Common myeloid progenitor, CD34-positive (primary cell): ENCODE measurements around the gene COX7B2.

Experiments
- CTCF ChIA-PET: fragments of 350-600 bp; sonication (Branson Sonifier 250); formaldehyde crosslinking; loops from one replicate; lab custom pipeline; 2021; ENCODE audit warnings: antibody characterized with exemption; lab: Charles Lee
- POLR2A ChIA-PET: fragments of 350-600 bp; sonication (Branson Sonifier 250); formaldehyde crosslinking; loops from one replicate; lab custom pipeline; 2021; ENCODE audit warnings: antibody characterized with exemption; lab: Charles Lee
- DNase-seq, 3 donors: peaks; one replicate each; pipeline versions ENCODE4 v3.0.0 to v3.0.0-alpha.2; 2013
- H3K27ac ChIP-seq, 2 experiments: 1 replicate in 1 of 2; 2 replicates in 1 of 2; pipeline ENCODE4 v1.7.0; 2013; ENCODE audit warnings: inconsistent platforms in 2 of 2, low read length in 2 of 2, mild to moderate bottlenecking in 2 of 2, low read depth in 1 of 2, moderate library complexity in 1 of 2; ENCODE audit not compliant: severe bottlenecking in 2 of 2, insufficient read depth in 1 of 2, poor library complexity in 1 of 2
- H3K27me3 ChIP-seq, 5 experiments: replicated peaks in 2 of 5; 1 replicate in 3 of 5; 2 replicates in 2 of 5; pipeline versions ENCODE4 v1.6.1 to v1.7.0; 2013; ENCODE audit warnings: low read length in 4 of 5, mild to moderate bottlenecking in 2 of 5, moderate library complexity in 2 of 5, inconsistent platforms in 1 of 5; ENCODE audit not compliant: insufficient read depth in 5 of 5, control insufficient read depth in 4 of 5
- H3K36me3 ChIP-seq, 4 experiments: 1 replicate in 2 of 4; 2 replicates in 2 of 4; pipeline versions ENCODE4 v1.6.1 to v1.7.0; 2013; ENCODE audit warnings: low read length in 3 of 4, control low read depth in 1 of 4, mild to moderate bottlenecking in 1 of 4; ENCODE audit not compliant: control insufficient read depth in 4 of 4, insufficient read depth in 4 of 4
- H3K4me1 ChIP-seq, 4 experiments: 1 replicate in 3 of 4; 2 replicates in 1 of 4; pipeline versions ENCODE4 v1.6.1 to v1.7.1; 2013; ENCODE audit warnings: low read length in 3 of 4, mild to moderate bottlenecking in 3 of 4, control low read depth in 1 of 4, inconsistent platforms in 1 of 4, moderate library complexity in 1 of 4; ENCODE audit not compliant: control insufficient read depth in 4 of 4, insufficient read depth in 4 of 4; ENCODE audit errors: control extremely low read depth in 1 of 4
- H3K4me3 ChIP-seq, 7 experiments: 1 replicate in 4 of 7; 2 replicates in 3 of 7; pipeline versions ENCODE4 v1.5.1 to v1.7.0; 2013; ENCODE audit warnings: mild to moderate bottlenecking in 7 of 7, low read length in 6 of 7, moderate library complexity in 6 of 7, inconsistent platforms in 2 of 7, low read depth in 2 of 7, control low read depth in 1 of 7; ENCODE audit not compliant: insufficient read depth in 4 of 7, control insufficient read depth in 1 of 7; ENCODE audit errors: extremely low read depth in 1 of 7
- H3K9me3 ChIP-seq, 5 experiments: 1 replicate in 4 of 5; 2 replicates in 1 of 5; pipeline versions ENCODE4 v1.6.1 to v1.7.1; 2013; ENCODE audit warnings: low read length in 4 of 5, mild to moderate bottlenecking in 2 of 5, inconsistent platforms in 1 of 5, low read depth in 1 of 5, moderate library complexity in 1 of 5; ENCODE audit not compliant: control insufficient read depth in 4 of 5, insufficient read depth in 2 of 5; ENCODE audit errors: control extremely low read depth in 1 of 5
- WGBS: methylation state at CpG from one replicate; pipeline ENCODE4 v1.1.5; 2013; ENCODE audit not compliant: insufficient coverage; 5-methylcytosine and 5-hydroxymethylcytosine counted together

Gene COX7B2

DNA sequence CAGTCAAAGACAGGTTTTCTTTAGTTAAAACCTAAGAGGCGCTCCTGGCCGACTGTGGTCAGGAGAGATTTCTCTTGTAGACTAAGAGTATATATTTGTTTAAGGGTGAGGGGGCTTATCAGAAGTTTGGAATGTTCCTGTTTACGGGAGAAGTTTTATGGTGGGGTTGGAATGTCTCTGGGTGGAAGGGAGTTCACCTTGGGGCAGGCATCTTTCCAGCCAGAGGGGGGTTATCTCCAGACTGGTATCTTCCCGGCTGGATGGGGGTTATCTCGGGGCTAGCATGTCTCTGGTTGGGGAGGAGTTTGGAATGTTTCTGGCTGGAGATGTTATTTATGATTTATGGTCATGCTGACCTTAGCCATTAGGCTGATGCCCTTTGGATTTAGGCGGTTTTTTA lies 116.0 kb downstream of the COX7B2 start:
- H3K27me3 ChIP-seq, result no peaks in the 10 kb centered on the region
- ChIA-PET CTCF (no interaction called here), POLR2A (no interaction called here)
- H3K27ac ChIP-seq, result no peak overlapping the region
- peaks cover 0 to 3% (median 0%) of the 10 kb centered on the region in 5 experiments for H3K9me3 ChIP-seq
- DNase-seq, result no peak
- H3K4me3 ChIP-seq, result no peak overlapping the region
- no peaks in the 10 kb centered on the region for H3K36me3 ChIP-seq
- 86% methylated on average over 3 of the region's 6 CpGs for WGBS
- no peaks in the 10 kb centered on the region for H3K4me1 ChIP-seq

DNA sequence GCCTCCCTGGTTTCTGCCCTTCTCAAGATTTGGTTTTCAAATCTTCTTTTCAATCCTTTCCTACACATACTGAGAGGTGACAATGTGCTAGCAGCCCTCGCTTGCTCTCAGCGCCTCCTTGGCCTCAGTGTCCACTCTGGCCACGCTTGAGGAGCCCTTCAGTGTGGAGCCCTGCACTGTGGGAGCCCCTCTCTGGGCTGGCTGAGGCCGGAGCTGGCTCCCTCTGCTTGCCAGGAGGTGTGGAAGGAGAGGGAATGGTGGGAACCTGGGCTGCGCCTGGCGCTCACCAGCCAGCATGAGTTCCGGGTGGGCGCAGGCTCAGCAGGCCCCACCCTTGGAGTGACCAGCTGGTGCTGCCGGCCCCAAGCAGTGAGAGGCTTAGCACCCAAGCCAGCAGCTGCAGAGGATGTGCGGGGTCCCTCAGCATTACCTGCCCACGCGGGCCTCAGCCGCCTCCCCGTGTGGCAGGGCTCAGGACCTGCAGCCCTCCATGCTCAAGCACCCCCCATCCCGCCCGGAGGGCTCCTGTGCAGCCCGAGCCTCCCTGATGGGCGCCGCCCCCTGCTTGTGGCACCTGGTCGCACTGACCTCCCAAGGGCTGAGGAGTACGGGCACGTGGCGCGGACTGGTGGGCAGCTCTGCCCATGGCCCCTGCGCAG lies 127.5 kb downstream of the COX7B2 start:
- no peaks in the 10 kb centered on the region for H3K4me1 ChIP-seq
- H3K27me3 ChIP-seq, result no peaks in the 10 kb centered on the region
- DNase-seq, result no peak
- H3K27ac ChIP-seq, result no peak overlapping the region
- WGBS, result 98% methylated on average over 16 of the region's 25 CpGs
- H3K4me3 ChIP-seq, result no peak overlapping the region
- no peaks in the 10 kb centered on the region for H3K36me3 ChIP-seq
- peaks cover 0 to 3% (median 0%) of the 10 kb centered on the region in 5 experiments for H3K9me3 ChIP-seq
- ChIA-PET CTCF (no interaction called here), POLR2A (no interaction called here)

DNA sequence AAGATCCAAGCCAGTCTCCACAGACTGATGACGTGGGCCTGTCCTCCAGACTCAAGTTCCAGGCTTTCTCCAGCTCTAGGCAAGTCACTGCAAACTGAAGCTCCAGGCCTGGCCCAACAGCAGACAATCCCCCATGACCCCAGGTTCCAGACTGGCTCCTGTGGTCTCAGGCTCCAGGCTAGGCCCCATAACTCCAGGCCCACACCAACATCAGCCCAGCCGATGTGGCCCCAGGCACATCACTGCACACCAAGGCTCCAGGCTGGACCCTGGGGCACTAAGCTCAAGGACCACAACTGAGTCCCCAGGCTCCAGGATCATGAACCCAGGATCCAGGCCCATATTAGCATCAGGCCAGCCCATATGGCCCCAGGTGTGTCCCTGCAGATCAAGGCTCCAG lies 143.6 kb downstream of the COX7B2 start:
- ChIA-PET POLR2A (interaction anchor here (0.6 kb wide), 1 partner anchor 975 kb away, joined by 5 read pairs; no protein-coding TSS in a partner anchor), CTCF (no interaction called here)
- Histone ChIP-seq H3K27ac (no peak overlapping the region), H3K4me1 (no peaks in the 10 kb centered on the region), H3K36me3 (no peaks in the 10 kb centered on the region), H3K27me3 (no peaks in the 10 kb centered on the region), H3K4me3 (no peak overlapping the region), H3K9me3 (no peaks in the 10 kb centered on the region)
- 88% methylated on average over 2 of the region's 2 CpGs for WGBS
- DNase-seq, result no peak

DNA sequence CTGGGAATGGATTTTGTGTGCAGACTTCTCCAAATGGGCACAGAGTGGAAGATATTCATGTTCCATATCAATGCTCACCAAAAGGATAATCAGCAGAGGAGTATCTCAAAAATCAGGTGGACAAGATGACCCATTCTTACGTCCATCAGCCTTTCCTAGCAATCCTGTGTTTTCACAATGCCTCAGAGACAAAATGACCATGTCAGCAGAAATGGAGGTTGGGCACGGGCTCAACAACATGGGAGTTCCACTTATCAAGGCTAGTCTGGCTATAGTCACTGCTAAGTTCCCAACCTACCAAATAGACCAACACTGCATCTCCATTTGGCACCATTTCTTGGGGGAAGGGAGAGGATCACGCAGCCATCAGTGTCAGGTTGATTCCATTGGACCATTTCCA lies 179.0 kb downstream of the COX7B2 start:
- Histone ChIP-seq H3K36me3 (no peaks in the 10 kb centered on the region), H3K9me3 (peaks cover 0 to 1% (median 0%) of the 10 kb centered on the region in 5 experiments), H3K27me3 (no peaks in the 10 kb centered on the region), H3K4me3 (no peak overlapping the region), H3K4me1 (no peaks in the 10 kb centered on the region), H3K27ac (no peak overlapping the region)
- ChIA-PET POLR2A (no interaction called here), CTCF (interaction anchor here (1.1 kb wide), 1 partner anchor 9 kb away, joined by 3 read pairs; no protein-coding TSS in a partner anchor)
- WGBS, result 90% methylated on average over 1 of the region's 3 CpGs
- no peak for DNase-seq

DNA sequence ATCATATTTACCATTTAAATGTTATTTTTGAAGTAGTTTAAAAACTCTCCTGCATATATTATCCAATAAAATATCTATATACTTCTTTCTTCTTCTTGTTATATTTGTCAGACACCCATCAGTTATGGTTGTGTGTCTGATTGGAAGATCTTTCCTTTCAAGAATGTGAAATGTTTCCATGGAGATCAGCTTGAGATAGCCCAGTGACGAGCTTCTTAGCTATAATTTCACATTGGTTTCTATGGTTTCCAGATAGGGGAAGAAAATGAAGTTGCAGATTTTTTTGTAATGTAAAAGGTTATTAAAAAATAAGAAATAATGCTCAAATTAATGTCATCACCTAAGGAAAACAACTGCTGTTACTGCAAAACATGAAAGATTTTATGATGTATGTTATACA lies 189.0 kb downstream of the COX7B2 start:
- POLR2A ChIA-PET, result no interaction called here

DNA sequence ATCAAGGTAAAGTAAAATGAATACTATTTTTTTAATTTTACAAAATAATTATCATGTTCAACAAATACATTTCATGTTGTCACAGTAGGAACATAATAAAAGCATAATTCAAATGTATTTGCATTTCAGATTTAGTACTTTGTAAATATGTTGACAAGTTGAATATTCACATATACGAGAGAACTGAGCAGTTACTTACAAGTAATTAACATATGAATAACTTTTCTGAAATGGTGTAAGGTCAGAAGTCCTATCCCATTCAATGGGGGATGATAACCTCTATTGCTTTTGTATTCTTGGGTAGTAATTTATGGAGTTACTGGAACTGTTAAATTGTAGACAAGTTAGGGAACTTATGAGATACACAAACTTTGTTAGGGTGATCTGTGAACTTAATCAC lies 191.1 kb downstream of the COX7B2 start:
- Histone ChIP-seq H3K4me3 (no peak overlapping the region), H3K27me3 (no peaks in the 10 kb centered on the region), H3K36me3 (no peaks in the 10 kb centered on the region), H3K4me1 (no peaks in the 10 kb centered on the region), H3K27ac (no peak overlapping the region), H3K9me3 (no peaks in the 10 kb centered on the region)
- no peak for DNase-seq
- no CpG with 5 or more reads among the region's 1 CpG for WGBS
- ChIA-PET CTCF (no interaction called here), POLR2A (no interaction called here)

More for the DNA sequence above, 189.0 kb downstream of the COX7B2 start:
- 100% methylated on average over 1 of the region's 1 CpG for WGBS
- DNase-seq, result no peak
- H3K27ac ChIP-seq, result no peak overlapping the region
- no peaks in the 10 kb centered on the region for H3K9me3 ChIP-seq
- CTCF ChIA-PET, result no interaction called here
- no peaks in the 10 kb centered on the region for H3K36me3 ChIP-seq
- H3K4me3 ChIP-seq, result no peak overlapping the region
- peaks cover 0 to 3% (median 0%) of the 10 kb centered on the region in 5 experiments for H3K27me3 ChIP-seq
- H3K4me1 ChIP-seq, result no peaks in the 10 kb centered on the region

DNA sequence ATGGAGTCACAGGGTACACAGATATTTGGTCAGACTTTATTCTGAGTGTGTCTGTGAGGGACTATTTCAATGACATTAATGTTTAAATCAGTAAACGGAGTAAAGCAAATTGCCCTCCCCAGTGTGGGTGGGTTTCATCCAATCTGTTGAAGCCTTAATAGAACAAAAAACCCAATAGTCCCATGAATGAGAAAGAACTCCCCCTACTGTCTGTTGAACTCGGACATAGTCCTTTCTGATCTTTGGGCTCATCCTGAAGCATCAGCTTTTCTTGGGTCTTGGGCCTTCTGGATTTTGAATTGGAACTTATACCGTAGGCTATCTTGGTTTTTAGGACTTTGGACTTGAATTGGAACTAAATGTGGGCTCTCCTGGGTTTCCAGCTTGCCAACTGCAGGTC lies 193.6 kb downstream of the COX7B2 start:
- Histone ChIP-seq H3K4me1 (no peaks in the 10 kb centered on the region), H3K9me3 (no peaks in the 10 kb centered on the region), H3K27me3 (no peaks in the 10 kb centered on the region), H3K36me3 (no peaks in the 10 kb centered on the region), H3K4me3 (no peak overlapping the region), H3K27ac (no peak overlapping the region)
- 57% methylated on average over 1 of the region's 3 CpGs for WGBS
- CTCF ChIA-PET, result no interaction called here
- no peak for DNase-seq
- POLR2A ChIA-PET, result no interaction called here
